Measurements from ENCODE around the gene CRIM1. TPM values are rescaled to one million over a fixed set of nuclear protein-coding genes. Genes with fewer than 3 reads are reported as not detected.

Gene CRIM1
- total and polyA plus RNA-seq, 4 donors: 2.2 to 22.1 (median 9.6) TPM

DNA sequence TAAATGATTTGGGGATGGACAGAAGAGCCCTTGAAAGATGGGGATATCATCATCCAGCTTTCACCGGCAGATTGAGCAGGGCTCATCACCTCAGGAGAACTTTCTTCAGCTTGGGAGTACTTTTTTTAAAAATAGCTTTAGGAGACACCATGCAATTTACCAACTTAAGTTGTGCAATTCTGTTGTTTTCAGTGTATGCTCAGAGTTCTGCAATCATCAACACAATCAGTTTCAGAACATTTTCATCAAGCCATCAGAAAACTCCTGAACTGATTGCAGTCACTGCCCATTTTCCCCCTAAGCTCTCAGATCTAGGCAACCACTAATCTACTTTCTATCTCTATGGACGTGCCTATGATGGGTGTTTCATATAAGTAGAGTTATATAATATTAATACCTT lies 117.7 kb downstream of the CRIM1 start:
- no peak overlapping the region for H3K9ac ChIP-seq (ENCODE audit: low read depth in 1 of 2, low read length in 2 of 2)
- no peak overlapping the region for H3K27ac ChIP-seq (ENCODE audit: low read depth in 1 of 2, low read length in 2 of 2)
- 79% methylated on average over 2 of the region's 2 CpGs for WGBS
- H3K36me3 ChIP-seq (ENCODE audit: control insufficient read depth in 4 of 4, insufficient read depth in 3 of 4, low read depth in 1 of 4, low read length in 3 of 4): no peaks in the 10 kb centered on the region
- no peaks in the 10 kb centered on the region for H3K27me3 ChIP-seq (ENCODE audit: control insufficient read depth in 4 of 4, insufficient read depth in 4 of 4, low read length in 3 of 4)
- DNase-seq (ENCODE audit: low spot score): no peak
- no peak overlapping the region for H3K4me3 ChIP-seq (ENCODE audit: low read depth in 1 of 3, low read length in 3 of 3)
- no peaks in the 10 kb centered on the region for H3K4me1 ChIP-seq (ENCODE audit: control insufficient read depth in 4 of 4, insufficient read depth in 4 of 4, low read length in 3 of 4)
- TF ChIP-seq TAF1 (conservative IDR thresholded peaks at IDR 0.05): no peak
- no peak for TF ChIP-seq FOXA2 (IDR thresholded peaks at IDR 0.05)
- no peak for TF ChIP-seq HNF4G (IDR thresholded peaks at IDR 0.05)
- TF ChIP-seq FOXA1 (IDR thresholded peaks at IDR 0.05): no peak
- TF ChIP-seq YY1 (IDR thresholded peaks at IDR 0.05): no peak
- peaks cover 1 to 32% (median 9%) of the 10 kb centered on the region in 4 donors for H3K9me3 ChIP-seq (ENCODE audit: control insufficient read depth in 4 of 4, low read length in 3 of 4)

DNA sequence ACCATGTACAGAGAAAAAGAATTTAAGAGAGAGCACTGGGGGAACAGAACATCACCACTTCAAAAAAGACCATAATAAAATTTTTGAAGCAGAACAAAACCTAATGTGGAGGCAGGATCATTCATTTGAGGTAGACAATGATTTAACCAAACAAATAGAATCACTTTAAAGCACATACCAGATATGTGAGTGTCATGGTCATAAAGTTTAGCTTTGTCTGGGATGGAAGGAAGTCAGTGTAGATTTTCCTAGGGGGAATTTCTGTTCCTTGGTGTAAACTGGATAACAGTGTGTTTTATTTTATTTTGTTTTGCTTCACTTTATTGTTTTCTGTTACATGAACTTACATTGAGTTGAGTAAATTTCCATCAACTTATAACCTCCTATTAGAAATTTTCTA lies 120.8 kb downstream of the CRIM1 start:
- Histone ChIP-seq H3K4me3 (ENCODE audit: low read depth in 1 of 3, low read length in 3 of 3) (no peak overlapping the region), H3K27ac (ENCODE audit: low read depth in 1 of 2, low read length in 2 of 2) (no peak overlapping the region), H3K36me3 (ENCODE audit: control insufficient read depth in 4 of 4, insufficient read depth in 3 of 4, low read depth in 1 of 4, low read length in 3 of 4) (peaks cover 0 to 5% (median 0%) of the 10 kb centered on the region in 4 donors), H3K27me3 (ENCODE audit: control insufficient read depth in 4 of 4, insufficient read depth in 4 of 4, low read length in 3 of 4) (no peaks in the 10 kb centered on the region), H3K9me3 (ENCODE audit: control insufficient read depth in 4 of 4, low read length in 3 of 4) (peaks cover 1 to 35% (median 9%) of the 10 kb centered on the region in 4 donors), H3K9ac (ENCODE audit: low read depth in 1 of 2, low read length in 2 of 2) (no peak overlapping the region), H3K4me1 (ENCODE audit: control insufficient read depth in 4 of 4, insufficient read depth in 4 of 4, low read length in 3 of 4) (no peaks in the 10 kb centered on the region)
- DNase-seq (ENCODE audit: low spot score): no peak
- TF ChIP-seq, protein P1, sequence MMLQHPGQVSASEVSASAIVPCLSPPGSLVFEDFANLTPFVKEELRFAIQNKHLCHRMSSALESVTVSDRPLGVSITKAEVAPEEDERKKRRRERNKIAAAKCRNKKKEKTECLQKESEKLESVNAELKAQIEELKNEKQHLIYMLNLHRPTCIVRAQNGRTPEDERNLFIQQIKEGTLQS (IDR thresholded peaks at IDR 0.05): no peak
- TF ChIP-seq TAF1 (conservative IDR thresholded peaks at IDR 0.05) (no peak), RXRA (IDR thresholded peaks at IDR 0.05) (no peak)

DNA sequence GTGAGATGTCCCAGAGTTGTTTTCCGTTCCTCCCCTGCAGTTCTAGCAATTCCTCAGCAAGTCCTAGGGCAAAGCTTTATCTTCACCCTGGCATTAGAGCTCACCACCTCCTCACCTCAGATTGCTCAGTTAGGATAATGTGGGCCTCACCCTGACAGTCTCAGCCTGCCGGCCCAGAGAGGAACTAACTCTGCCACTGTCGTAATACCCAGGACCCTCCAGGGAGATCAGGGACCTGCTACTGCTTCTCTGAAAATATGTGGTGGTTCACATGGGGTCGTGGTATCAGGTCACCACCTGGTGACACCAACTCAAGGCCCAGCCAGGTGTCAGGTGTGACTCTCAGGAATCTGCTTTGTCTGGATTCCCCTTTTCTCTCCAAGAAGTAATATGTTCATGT lies 121.7 kb downstream of the CRIM1 start:
- Histone ChIP-seq H3K9ac (ENCODE audit: low read depth in 1 of 2, low read length in 2 of 2) (no peak overlapping the region), H3K27me3 (ENCODE audit: control insufficient read depth in 4 of 4, insufficient read depth in 4 of 4, low read length in 3 of 4) (no peaks in the 10 kb centered on the region), H3K4me1 (ENCODE audit: control insufficient read depth in 4 of 4, insufficient read depth in 4 of 4, low read length in 3 of 4) (no peaks in the 10 kb centered on the region), H3K36me3 (ENCODE audit: control insufficient read depth in 4 of 4, insufficient read depth in 3 of 4, low read depth in 1 of 4, low read length in 3 of 4) (peaks cover 0 to 5% (median 0%) of the 10 kb centered on the region in 4 donors), H3K9me3 (ENCODE audit: control insufficient read depth in 4 of 4, low read length in 3 of 4) (peaks cover 1 to 35% (median 9%) of the 10 kb centered on the region in 4 donors), H3K4me3 (ENCODE audit: low read depth in 1 of 3, low read length in 3 of 3) (no peak overlapping the region), H3K27ac (ENCODE audit: low read depth in 1 of 2, low read length in 2 of 2) (no peak overlapping the region)
- WGBS: 90% methylated on average over 4 of the region's 4 CpGs
- TF ChIP-seq, protein P2, sequence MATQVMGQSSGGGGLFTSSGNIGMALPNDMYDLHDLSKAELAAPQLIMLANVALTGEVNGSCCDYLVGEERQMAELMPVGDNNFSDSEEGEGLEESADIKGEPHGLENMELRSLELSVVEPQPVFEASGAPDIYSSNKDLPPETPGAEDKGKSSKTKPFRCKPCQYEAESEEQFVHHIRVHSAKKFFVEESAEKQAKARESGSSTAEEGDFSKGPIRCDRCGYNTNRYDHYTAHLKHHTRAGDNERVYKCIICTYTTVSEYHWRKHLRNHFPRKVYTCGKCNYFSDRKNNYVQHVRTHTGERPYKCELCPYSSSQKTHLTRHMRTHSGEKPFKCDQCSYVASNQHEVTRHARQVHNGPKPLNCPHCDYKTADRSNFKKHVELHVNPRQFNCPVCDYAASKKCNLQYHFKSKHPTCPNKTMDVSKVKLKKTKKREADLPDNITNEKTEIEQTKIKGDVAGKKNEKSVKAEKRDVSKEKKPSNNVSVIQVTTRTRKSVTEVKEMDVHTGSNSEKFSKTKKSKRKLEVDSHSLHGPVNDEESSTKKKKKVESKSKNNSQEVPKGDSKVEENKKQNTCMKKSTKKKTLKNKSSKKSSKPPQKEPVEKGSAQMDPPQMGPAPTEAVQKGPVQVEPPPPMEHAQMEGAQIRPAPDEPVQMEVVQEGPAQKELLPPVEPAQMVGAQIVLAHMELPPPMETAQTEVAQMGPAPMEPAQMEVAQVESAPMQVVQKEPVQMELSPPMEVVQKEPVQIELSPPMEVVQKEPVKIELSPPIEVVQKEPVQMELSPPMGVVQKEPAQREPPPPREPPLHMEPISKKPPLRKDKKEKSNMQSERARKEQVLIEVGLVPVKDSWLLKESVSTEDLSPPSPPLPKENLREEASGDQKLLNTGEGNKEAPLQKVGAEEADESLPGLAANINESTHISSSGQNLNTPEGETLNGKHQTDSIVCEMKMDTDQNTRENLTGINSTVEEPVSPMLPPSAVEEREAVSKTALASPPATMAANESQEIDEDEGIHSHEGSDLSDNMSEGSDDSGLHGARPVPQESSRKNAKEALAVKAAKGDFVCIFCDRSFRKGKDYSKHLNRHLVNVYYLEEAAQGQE (IDR thresholded peaks at IDR 0.05): no peak
- DNase-seq (ENCODE audit: low spot score): no peak

- 45% methylated on average over 2 of the region's 2 CpGs for WGBS
- DNase-seq (ENCODE audit: low spot score): no peak
- H3K36me3 ChIP-seq (ENCODE audit: control insufficient read depth in 4 of 4, insufficient read depth in 3 of 4, low read depth in 1 of 4, low read length in 3 of 4): peaks cover 0 to 5% (median 0%) of the 10 kb centered on the region in 4 donors
- peaks cover 1 to 35% (median 9%) of the 10 kb centered on the region in 4 donors for H3K9me3 ChIP-seq (ENCODE audit: control insufficient read depth in 4 of 4, low read length in 3 of 4)
- no peak overlapping the region for H3K9ac ChIP-seq (ENCODE audit: low read depth in 1 of 2, low read length in 2 of 2)
- H3K4me1 ChIP-seq (ENCODE audit: control insufficient read depth in 4 of 4, insufficient read depth in 4 of 4, low read length in 3 of 4): no peaks in the 10 kb centered on the region
- no peaks in the 10 kb centered on the region for H3K27me3 ChIP-seq (ENCODE audit: control insufficient read depth in 4 of 4, insufficient read depth in 4 of 4, low read length in 3 of 4)
- H3K27ac ChIP-seq (ENCODE audit: low read depth in 1 of 2, low read length in 2 of 2): no peak overlapping the region
- no peak overlapping the region for H3K4me3 ChIP-seq (ENCODE audit: low read depth in 1 of 3, low read length in 3 of 3)
- TF ChIP-seq RAD21 (IDR thresholded peaks at IDR 0.05): no peak
- TF ChIP-seq, protein P3, sequence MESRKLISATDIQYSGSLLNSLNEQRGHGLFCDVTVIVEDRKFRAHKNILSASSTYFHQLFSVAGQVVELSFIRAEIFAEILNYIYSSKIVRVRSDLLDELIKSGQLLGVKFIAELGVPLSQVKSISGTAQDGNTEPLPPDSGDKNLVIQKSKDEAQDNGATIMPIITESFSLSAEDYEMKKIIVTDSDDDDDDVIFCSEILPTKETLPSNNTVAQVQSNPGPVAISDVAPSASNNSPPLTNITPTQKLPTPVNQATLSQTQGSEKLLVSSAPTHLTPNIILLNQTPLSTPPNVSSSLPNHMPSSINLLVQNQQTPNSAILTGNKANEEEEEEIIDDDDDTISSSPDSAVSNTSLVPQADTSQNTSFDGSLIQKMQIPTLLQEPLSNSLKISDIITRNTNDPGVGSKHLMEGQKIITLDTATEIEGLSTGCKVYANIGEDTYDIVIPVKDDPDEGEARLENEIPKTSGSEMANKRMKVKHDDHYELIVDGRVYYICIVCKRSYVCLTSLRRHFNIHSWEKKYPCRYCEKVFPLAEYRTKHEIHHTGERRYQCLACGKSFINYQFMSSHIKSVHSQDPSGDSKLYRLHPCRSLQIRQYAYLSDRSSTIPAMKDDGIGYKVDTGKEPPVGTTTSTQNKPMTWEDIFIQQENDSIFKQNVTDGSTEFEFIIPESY (IDR thresholded peaks at IDR 0.05): no peak
- no peak for TF ChIP-seq JUND (IDR thresholded peaks at IDR 0.05)
- no peak for TF ChIP-seq MAX (IDR thresholded peaks at IDR 0.05)
- no peak for TF ChIP-seq FOXA2 (IDR thresholded peaks at IDR 0.05)
- TF ChIP-seq, protein P4, sequence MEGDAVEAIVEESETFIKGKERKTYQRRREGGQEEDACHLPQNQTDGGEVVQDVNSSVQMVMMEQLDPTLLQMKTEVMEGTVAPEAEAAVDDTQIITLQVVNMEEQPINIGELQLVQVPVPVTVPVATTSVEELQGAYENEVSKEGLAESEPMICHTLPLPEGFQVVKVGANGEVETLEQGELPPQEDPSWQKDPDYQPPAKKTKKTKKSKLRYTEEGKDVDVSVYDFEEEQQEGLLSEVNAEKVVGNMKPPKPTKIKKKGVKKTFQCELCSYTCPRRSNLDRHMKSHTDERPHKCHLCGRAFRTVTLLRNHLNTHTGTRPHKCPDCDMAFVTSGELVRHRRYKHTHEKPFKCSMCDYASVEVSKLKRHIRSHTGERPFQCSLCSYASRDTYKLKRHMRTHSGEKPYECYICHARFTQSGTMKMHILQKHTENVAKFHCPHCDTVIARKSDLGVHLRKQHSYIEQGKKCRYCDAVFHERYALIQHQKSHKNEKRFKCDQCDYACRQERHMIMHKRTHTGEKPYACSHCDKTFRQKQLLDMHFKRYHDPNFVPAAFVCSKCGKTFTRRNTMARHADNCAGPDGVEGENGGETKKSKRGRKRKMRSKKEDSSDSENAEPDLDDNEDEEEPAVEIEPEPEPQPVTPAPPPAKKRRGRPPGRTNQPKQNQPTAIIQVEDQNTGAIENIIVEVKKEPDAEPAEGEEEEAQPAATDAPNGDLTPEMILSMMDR (IDR thresholded peaks at IDR 0.05; ENCODE audit: low read depth, low read length, missing input control): no peak
- TF ChIP-seq, protein P1 (IDR thresholded peaks at IDR 0.05): no peak
- TF ChIP-seq NR2F2 (IDR thresholded peaks at IDR 0.05): no peak
- no peak for TF ChIP-seq EGR1 (IDR thresholded peaks at IDR 0.05; ENCODE audit: low read depth in 2 of 2)
- no peak for TF ChIP-seq YY1 (IDR thresholded peaks at IDR 0.05)
Measured at GRCh38 chr2:36477746-36478145, 122.2 kb downstream of the CRIM1 start.
